ENCODE results near the gene TMEM63B.

- no peak for TF ChIP-seq CTCF (IDR thresholded peaks at IDR 0.05)
- no peak for TF ChIP-seq POLR2AphosphoS5 (IDR thresholded peaks at IDR 0.05)
- TF ChIP-seq POLR2A (IDR thresholded peaks at IDR 0.05): no peak
- TF ChIP-seq EP300 (IDR thresholded peaks at IDR 0.05): no peak
These were observed 21.2 kb upstream of the TMEM63B start for GRCh38 chr6:44105993-44106740.
